Choroid plexus epithelial cell (primary cell): ENCODE results near the gene STON1.
A peak's percentile ranks its signal among the peaks of the same experiment; 100 is the strongest.
"Not testable (repeated sequence)": the region's sequence is repeated elsewhere in the genome, so short reads cannot be mapped to it uniquely, and the experiment has no call there.

Experiments
- DNase-seq: peaks from one replicate; pipeline ENCODE4 v3.0.0-alpha.2; 2010; ENCODE audit warnings: low read depth
- H3K4me3 ChIP-seq: 2 replicates; pipeline ENCODE4 v1.5.1; 2011; ENCODE audit warnings: low read depth, mild to moderate bottlenecking, control low read depth, low read length, moderate library complexity
- TF ChIP-seq, protein P1 (sequence below): conservative IDR thresholded peaks from 2 replicates; pipeline ENCODE4 v1.5.1; 2011; ENCODE audit warnings: low read depth, mild to moderate bottlenecking, control low read depth, inconsistent platforms, low read length, moderate library complexity

STON1 gene

DNA sequence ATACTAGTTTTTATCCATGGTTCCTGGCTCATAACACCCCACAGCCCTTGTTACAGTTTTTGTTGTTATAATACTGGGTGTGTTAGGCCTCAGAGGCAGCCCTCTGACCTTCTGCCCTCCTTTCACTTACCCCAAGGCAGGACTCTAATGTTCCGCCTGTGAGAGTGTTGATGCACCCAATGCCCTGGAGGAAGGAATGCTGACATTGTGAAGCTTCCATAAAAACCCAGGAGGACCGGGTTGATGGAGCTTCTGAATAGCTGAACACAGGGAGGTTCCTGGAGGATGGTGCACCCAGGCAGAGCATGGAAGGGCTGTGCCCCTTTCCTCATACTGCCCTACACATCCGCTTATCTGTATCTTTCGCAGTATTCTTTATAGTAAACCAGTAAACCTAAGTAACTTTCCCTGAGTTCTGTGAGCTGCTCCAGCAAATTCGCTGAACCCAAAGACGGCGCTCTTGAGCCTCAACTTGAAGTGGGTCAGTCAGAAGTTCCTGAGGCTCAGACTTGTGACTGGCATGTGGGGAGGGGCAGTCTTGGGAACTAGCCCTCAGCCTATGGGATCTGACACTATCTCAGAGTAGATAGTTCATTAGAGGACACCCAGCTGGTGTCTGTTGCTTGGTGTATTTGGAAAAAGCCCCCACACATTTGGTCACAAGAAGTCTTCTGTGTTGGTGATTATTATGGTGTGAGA, 10.4 kb downstream of the STON1 start:
- no peak for DNase-seq
- no peak overlapping the region for H3K4me3 ChIP-seq
- TF ChIP-seq, protein P1, sequence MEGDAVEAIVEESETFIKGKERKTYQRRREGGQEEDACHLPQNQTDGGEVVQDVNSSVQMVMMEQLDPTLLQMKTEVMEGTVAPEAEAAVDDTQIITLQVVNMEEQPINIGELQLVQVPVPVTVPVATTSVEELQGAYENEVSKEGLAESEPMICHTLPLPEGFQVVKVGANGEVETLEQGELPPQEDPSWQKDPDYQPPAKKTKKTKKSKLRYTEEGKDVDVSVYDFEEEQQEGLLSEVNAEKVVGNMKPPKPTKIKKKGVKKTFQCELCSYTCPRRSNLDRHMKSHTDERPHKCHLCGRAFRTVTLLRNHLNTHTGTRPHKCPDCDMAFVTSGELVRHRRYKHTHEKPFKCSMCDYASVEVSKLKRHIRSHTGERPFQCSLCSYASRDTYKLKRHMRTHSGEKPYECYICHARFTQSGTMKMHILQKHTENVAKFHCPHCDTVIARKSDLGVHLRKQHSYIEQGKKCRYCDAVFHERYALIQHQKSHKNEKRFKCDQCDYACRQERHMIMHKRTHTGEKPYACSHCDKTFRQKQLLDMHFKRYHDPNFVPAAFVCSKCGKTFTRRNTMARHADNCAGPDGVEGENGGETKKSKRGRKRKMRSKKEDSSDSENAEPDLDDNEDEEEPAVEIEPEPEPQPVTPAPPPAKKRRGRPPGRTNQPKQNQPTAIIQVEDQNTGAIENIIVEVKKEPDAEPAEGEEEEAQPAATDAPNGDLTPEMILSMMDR, result no peak

DNA sequence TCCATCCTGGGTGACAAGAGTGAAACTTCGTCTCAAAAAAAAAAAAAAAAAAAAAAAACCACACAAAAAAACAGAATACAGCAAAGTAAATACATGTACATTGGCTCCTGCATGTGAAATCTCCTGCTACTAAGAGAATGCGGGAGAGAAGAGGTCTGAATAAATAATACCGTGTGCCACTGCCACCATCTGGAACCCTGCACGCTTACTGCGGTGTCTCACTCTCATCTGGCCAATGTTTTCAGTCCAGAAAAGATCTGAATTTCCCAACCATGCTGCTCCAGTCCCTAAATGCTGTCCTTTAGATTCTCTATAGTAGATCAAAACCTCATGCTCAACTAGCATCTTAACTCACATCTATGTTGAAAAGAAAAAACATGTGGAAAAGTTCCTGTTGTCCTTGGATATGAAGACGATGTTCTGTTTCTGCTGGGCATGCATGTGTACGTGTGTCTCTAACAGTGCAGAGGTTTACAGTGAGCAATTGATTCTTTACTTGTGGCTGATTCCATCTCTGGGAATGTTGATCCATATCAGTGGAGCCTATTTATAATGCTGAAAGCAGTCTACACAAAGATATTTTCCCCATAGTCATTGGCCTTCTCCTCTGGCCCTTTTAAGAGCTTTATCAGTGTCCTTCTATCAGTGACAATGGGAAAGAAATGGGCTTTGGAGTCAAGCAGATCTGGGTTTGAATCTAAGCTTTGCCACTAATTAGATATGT, 11.9 kb downstream of the STON1 start:
- no peak overlapping the region for H3K4me3 ChIP-seq
- no peak for DNase-seq
- TF ChIP-seq, protein P1, result no peak

DNA sequence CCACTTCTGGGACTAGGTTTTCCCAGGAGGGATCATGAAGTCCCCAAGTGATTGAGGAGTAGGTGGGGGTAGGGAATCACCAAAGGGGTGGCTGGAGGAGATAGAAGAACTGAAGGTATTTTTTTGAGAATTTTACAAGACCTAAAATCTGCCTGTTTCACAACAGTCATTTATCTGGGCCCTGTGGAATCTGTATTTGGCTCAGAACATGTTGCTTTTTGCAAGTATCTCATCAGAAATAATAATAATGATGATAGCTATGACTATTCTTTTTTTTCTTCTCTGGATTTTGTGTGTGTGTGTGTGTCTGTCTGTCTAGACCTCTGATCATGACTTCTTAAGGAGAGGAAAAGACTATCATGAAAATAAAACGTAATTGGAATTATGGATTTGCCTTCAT, 13.9 kb downstream of the STON1 start:
- peak; percentile 13 for DNase-seq
- TF ChIP-seq, protein P1, result no peak
- H3K4me3 ChIP-seq, result no peak overlapping the region

DNA sequence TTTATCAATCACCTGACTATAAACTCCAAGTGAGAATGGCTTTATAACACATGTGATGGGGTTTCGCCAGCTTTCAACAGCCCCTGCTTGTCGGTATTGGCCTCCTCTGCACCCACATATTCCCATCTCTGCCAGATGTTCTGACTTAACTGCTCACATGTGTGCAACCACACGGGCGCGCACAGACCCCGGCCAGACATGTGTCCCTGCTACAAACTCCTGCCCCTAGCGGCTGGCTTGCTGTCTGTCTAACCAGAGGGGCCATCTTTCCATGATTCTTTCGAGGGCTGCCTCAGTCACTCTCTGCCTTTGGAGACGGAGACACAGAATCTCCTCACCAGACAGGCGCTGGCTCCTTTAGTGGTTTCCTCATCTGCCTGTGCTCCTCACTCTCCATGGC, 15.3 kb downstream of the STON1 start:
- peak; percentile 13 for DNase-seq
- no peak overlapping the region for H3K4me3 ChIP-seq
- TF ChIP-seq, protein P1, result peak; percentile 37

DNA sequence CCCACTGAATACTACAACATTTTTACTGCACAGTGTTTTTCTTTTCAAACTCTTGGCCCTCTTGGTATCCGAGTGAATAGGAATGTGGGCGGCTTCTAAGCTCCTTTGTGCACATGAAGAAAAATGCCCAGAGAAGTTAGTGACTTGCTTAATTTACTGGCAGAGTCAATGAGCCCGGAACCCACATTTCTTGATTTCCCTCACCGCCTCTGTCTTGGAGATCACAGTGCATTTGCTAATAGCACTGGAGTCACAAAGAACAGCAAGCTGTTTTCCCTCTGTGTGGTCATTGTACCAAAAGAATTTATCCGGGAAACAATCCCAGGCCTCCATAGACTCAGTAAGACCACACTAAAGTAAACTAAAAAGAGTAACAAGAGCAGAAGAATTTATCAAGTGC, 18.9 kb downstream of the STON1 start:
- TF ChIP-seq, protein P1, result no peak
- no peak overlapping the region for H3K4me3 ChIP-seq
- peak; percentile 6 for DNase-seq

DNA sequence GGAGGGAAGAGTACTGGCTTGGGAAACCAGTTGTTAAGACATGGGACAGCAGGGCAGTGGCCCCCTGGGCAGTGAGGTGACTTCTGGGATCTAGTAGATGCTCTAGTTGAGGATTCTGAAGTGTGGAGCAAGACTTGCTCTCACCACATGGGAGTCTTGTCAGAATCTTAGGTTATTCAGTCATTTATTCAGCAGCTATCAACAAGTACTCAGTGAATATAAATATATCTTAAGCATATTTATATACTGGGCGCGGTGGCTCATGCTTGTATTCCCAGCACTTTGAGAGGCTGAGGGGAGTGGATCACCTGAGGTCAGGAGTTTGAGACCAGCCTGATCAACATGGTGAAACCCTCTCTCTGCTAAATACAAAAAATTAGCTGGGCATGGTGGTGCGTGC, 20.0 kb downstream of the STON1 start:
- no peak for DNase-seq
- TF ChIP-seq, protein P1, result no peak
- no peak overlapping the region for H3K4me3 ChIP-seq

DNA sequence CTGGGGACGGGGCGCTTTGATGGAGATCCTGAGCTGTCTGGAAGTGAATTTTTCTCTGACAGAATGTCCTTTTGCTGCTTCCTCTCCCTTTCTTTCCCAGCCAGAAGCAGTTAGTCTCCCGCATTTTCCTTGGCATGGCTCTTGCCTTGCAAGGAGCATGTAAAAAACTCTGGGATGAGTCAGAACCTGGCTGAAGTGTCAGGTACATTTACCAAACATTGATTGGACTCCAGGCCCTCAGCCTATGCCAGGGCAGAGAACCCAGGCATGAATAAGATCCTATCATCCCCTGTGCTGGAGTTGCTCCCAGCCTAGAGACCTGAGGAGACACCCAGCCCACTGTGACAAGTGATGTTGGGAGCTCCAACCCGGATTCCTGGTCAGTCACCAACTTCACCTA, 21.6 kb downstream of the STON1 start:
- TF ChIP-seq, protein P1, result no peak
- no peak for DNase-seq

DNA sequence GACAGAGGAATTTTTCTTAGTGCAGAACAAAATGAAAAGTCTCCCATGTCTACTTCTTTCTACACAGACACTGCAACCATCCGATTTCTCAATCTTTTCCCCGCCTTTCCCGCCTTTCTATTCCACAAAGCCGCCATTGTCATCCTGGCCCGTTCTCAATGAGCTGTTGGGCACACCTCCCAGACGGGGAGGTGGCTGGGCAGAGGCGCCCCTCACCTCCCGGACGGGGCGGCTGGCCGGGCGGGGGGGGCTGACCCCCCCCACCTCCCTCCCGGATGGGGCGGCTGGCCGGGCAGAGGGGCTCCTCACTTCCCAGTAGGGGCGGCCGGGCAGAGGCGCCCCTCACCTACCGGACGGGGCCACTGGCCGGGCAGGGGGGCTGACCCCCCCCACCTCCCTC, 25.1 kb downstream of the STON1 start:
- not testable (repeated sequence) for DNase-seq, H3K4me3 ChIP-seq

More for the DNA sequence above, 21.6 kb downstream of the STON1 start:
- H3K4me3 ChIP-seq, result no peak overlapping the region
